HFFc6 (cell line): ENCODE results near the gene CCDC57. TPM values are rescaled to one million over a fixed set of nuclear protein-coding genes. Genes with fewer than 3 reads are reported as not detected.

Experiments used
- DNase-seq: peaks from one replicate; pipeline ENCODE4 v3.0.0-alpha.2; 2018
- H3K27ac Mint-ChIP-seq: 2 replicates; pipeline ENCODE4 v1.8.0; 2020; ENCODE audit warnings: mild to moderate bottlenecking, mixed read lengths
- H3K27me3 Mint-ChIP-seq: 2 replicates; pipeline ENCODE4 v1.8.0; 2021; ENCODE audit warnings: mild to moderate bottlenecking, moderate library complexity, mixed read lengths; ENCODE audit not compliant: insufficient read depth
- H3K36me3 Mint-ChIP-seq: 2 replicates; pipeline ENCODE4 v1.8.0; 2021; ENCODE audit warnings: low read depth, mixed read lengths
- H3K4me1 Mint-ChIP-seq: 2 replicates; pipeline ENCODE4 v1.8.0; 2020; ENCODE audit warnings: low read depth, mixed read lengths
- H3K4me3 Mint-ChIP-seq: 2 replicates; pipeline ENCODE4 v1.8.0; 2020; ENCODE audit warnings: mild to moderate bottlenecking, moderate library complexity, mixed read lengths
- H3K9me3 Mint-ChIP-seq: 2 replicates; pipeline ENCODE4 v1.8.0; 2020; ENCODE audit warnings: mild to moderate bottlenecking, mixed read lengths
- total RNA-seq, 6 experiments: library from RNA; stranded (reverse); fragmentation: NEBNext Ultra II Directional; extraction: Animal tissue kit (Norgen Biotek cat#: 25700); gene quantifications; 2 replicates in 1 of 6; 3 replicates in 5 of 6; pipeline ENCODE4 v1.2.3, GENCODE V29; 2021
- TF ChIP-seq, protein P1 (sequence below): fragments of 200-600 bp; sonication (generic); IDR thresholded peaks from 2 replicates; pipeline ENCODE4 v1.5.0; 2021; ENCODE audit warnings: antibody characterized with exemption, mild to moderate bottlenecking

The CCDC57 gene
- total RNA-seq, 6 experiments from 2014 or later: 12.8 to 15.6 (median 13.6) TPM

DNA sequence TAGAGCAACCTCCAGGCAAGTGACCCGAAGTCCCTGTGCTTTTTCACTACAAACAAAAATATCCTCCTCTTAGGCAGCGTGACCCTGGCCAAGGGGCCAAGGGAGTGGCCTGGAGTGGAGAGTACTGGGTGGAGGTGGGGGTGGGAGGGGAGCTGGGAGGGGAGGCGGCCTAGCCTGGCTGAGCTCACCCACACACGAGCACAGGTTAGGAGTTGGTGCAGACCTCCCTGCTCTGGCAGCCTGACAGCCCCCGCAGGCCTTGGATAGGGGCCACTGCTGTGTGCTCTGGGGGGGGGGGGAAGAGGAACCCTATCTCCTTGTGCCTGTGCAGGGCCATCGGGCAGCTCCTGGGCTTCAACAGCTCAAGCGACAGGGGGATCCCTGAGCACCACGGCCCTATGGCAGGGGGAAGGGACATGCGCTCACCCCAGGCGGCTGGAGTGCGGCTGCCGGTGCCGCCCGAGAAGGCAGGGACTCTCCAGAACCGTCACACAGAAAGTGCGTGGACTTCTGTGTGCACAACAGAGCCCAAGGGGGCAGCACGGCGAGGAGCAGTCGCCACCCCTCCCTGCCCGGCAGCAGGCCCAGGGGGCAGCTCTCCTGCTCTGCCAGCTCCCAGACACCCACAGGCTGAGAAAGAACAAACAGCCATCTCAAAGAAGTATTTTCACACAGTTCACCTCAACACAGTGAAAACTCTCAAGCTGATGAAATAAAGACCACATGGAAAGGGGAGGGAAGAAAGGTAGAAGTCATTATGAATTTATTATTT, 29.5 kb upstream of the CCDC57 start:
- no peak for DNase-seq
- Mint-ChIP-seq H3K9me3 (peaks cover 36% of the 10 kb centered on the region), H3K4me1 (peaks cover 71% of the 10 kb centered on the region)

DNA sequence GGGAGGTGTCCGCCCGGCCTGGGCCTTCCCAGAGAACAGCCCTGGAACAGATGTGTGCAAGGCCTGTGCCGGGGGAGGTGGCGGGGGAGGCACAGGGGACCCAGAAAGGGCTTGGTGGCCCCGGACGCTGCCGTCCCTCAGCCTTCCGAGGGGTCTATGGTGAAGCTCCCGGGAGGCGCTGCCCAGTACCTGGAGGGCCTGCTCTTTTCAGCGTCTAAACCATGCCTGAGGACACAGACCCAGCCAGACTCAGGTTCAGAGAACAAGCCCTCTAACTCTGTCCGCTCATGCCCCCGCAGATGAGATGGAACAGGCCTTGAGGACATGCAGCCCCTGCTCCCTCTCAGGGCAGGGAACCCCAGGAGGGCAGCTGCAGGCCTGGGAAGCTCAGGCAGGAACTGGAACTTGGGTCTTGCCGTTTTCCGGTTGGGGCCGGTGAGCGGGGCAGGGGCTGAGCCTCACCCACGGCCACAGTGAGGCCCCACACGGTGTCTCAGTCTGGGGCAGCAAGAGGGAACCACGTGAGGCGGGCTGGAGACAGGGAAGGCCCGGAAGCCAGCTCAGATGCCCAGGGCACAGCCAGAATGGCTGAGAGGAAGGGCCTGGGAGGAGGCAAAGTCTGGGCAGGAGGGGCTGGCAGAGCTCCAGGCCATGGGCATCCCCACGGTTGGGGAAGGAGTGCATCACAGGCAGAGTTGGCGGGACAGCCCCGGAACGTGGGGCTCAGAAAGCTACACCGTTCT, 28.7 kb upstream of the CCDC57 start:
- DNase-seq: peak; percentile 81
- H3K9me3 Mint-ChIP-seq: peaks cover 30% of the 10 kb centered on the region
- H3K4me1 Mint-ChIP-seq: peaks cover 63% of the 10 kb centered on the region
- H3K4me3 Mint-ChIP-seq: peak overlapping the region; percentile 56; the same call in 1 of the 2 replicates
- peak overlapping the region; percentile 87 for H3K27ac Mint-ChIP-seq
- H3K36me3 Mint-ChIP-seq: peaks cover 40% of the 10 kb centered on the region
- TF ChIP-seq, protein P1, sequence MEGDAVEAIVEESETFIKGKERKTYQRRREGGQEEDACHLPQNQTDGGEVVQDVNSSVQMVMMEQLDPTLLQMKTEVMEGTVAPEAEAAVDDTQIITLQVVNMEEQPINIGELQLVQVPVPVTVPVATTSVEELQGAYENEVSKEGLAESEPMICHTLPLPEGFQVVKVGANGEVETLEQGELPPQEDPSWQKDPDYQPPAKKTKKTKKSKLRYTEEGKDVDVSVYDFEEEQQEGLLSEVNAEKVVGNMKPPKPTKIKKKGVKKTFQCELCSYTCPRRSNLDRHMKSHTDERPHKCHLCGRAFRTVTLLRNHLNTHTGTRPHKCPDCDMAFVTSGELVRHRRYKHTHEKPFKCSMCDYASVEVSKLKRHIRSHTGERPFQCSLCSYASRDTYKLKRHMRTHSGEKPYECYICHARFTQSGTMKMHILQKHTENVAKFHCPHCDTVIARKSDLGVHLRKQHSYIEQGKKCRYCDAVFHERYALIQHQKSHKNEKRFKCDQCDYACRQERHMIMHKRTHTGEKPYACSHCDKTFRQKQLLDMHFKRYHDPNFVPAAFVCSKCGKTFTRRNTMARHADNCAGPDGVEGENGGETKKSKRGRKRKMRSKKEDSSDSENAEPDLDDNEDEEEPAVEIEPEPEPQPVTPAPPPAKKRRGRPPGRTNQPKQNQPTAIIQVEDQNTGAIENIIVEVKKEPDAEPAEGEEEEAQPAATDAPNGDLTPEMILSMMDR: no peak
- peaks cover 67% of the 10 kb centered on the region for H3K27me3 Mint-ChIP-seq

More for the DNA sequence above, 29.5 kb upstream of the CCDC57 start:
- peaks cover 44% of the 10 kb centered on the region for H3K36me3 Mint-ChIP-seq
- peak overlapping the region; percentile 87 for H3K27ac Mint-ChIP-seq
- TF ChIP-seq, protein P1: no peak
- H3K4me3 Mint-ChIP-seq: peak overlapping the region; percentile 2; the same call in 1 of the 2 replicates
- H3K27me3 Mint-ChIP-seq: peaks cover 74% of the 10 kb centered on the region

DNA sequence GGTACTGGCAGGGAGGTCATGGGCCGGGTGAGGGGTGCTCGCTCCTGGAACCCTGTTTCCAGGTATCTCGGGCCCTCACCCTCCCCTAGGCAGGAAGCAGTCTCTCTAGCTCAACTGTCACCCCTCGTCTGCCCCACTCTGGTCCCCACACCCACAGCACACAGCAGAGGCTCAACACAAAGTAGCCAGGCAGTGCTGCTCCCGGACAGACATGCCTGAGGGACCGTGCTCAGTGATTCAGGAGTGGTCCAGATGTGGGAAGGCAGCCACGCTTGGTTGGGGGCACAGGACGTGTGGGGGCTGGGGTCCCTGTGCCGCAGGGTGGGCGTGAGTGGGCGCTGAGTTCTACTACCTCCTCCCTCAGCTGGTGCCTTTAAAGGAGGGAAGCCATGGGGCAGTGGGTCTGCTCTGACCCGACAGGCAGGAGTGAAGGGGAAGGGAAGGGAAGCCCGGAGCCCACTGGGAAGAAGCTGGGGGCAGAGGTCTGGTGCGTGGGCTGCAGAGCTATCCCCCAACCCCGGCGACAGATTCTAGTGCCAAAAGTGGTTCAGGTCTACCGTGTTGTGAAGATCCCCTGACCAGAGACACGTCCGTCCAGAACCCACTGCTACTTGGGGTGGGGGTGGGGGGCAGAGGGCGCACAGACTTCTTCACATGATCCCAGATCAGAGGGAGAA, 28.0 kb upstream of the CCDC57 start:
- no peak for DNase-seq
- H3K27ac Mint-ChIP-seq: peak overlapping the region; percentile 87
- peaks cover 59% of the 10 kb centered on the region for H3K4me1 Mint-ChIP-seq
- H3K27me3 Mint-ChIP-seq: peaks cover 60% of the 10 kb centered on the region
- H3K9me3 Mint-ChIP-seq: peaks cover 26% of the 10 kb centered on the region
- H3K36me3 Mint-ChIP-seq: peaks cover 37% of the 10 kb centered on the region
- H3K4me3 Mint-ChIP-seq: peak overlapping the region; percentile 56
- TF ChIP-seq, protein P1: peak; percentile 4; the same call in 1 of the 2 replicates

DNA sequence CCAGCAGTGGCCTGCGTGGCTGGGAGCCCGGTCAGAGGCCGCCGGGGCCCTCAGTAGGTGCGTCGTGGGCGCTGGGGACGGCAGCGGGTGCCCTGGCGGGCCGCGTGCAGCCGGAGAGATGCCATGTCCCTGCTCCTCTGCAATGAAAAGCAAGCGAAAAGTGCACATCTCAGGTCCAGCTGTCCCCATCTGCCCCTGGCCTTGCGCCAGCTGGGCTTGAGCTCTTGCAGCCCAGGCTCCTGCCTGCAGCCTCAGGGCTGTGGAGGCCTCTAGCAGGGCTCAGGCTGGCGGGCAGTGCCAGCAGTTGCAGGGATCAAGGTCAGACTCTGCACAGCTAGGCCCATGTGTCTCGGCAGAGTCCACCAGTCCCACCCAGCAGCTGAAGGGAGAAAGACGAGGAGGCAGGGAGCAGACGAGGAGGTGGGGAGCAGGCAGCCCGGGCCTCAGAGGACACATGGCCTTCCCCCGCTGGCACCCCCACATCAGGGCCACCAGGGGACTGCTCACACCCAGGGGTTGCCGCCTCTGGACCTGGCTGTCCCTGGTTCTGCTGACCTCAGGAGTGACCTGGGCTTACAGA, 27.4 kb upstream of the CCDC57 start:
- no peak for DNase-seq
- Mint-ChIP-seq H3K36me3 (peaks cover 31% of the 10 kb centered on the region), H3K27ac (peak overlapping the region; percentile 87), H3K4me1 (peaks cover 62% of the 10 kb centered on the region), H3K27me3 (peaks cover 57% of the 10 kb centered on the region), H3K4me3 (peak overlapping the region; percentile 56; the same call in 1 of the 2 replicates), H3K9me3 (peaks cover 21% of the 10 kb centered on the region)
- TF ChIP-seq, protein P1: peak; percentile 5; the same call in 1 of the 2 replicates

DNA sequence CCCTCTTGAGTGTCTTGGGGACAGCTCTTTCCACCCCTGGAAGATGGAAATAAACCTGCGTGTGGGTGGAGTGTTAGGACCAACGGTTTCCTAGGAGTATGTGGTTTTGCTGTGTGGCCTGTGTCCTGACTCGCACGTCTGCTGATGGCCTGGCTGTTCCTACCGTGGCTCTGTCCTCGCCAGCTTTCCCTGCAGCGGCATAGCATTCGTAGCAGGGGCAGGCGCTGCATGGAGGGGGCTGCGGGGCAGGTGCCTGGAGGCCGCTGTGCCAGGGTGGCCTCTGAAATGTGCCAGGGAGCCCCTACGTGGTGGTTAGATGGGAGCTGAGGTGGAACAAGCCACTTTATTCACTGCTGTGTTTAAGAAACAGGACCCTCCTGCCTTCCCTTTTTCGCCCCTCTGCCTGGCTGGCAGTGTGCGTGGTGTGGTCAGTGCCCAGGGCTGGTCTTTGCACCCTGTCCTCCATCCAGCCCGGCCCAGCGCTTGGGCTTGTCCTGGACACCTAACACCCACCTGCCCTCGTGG, 26.8 kb upstream of the CCDC57 start:
- H3K27me3 Mint-ChIP-seq: peaks cover 53% of the 10 kb centered on the region
- H3K4me3 Mint-ChIP-seq: no peak overlapping the region; the same call in 1 of the 2 replicates
- H3K36me3 Mint-ChIP-seq: peaks cover 25% of the 10 kb centered on the region
- no peak for DNase-seq
- H3K9me3 Mint-ChIP-seq: peaks cover 16% of the 10 kb centered on the region
- peak overlapping the region; percentile 87 for H3K27ac Mint-ChIP-seq
- TF ChIP-seq, protein P1: no peak
- H3K4me1 Mint-ChIP-seq: peaks cover 61% of the 10 kb centered on the region
